Stomach (tissue), 4 donors: Measurements from ENCODE around the gene KCNH1.

Source experiments
- CTCF ChIP-seq, 7 experiments: fragments of 450-650 bp in 4 of 7; fragments of 200-600 bp in 3 of 7; sonication (generic) in 3 of 7; IDR thresholded peaks; one replicate each; pipeline ENCODE4 v1.5.1; 2016 to 2019; ENCODE audit warnings: antibody characterized with exemption in 7 of 7, control low read depth in 2 of 7, mild to moderate bottlenecking in 1 of 7
- POLR2A ChIP-seq, 4 donors: fragments of 450-650 bp; IDR thresholded peaks; one replicate each; pipeline ENCODE4 v1.6.1; 2016; ENCODE audit warnings: antibody characterized with exemption in 4 of 4, control low read depth in 2 of 4, mild to moderate bottlenecking in 1 of 4, moderate library complexity in 1 of 4

- TF ChIP-seq CTCF (IDR thresholded peaks at IDR 0.05) (no peak), POLR2A (IDR thresholded peaks at IDR 0.05) (no peak)
Measured at GRCh38 chr1:210801501-210801900, 332.4 kb downstream of the KCNH1 start.
